Stimulated activated CD8-positive, alpha-beta memory T cell treated with anti-CD3 and anti-CD28 coated beads, Interleukin-15, amount 100 ng/mL, for 48 hours (primary cell): ENCODE data around the gene STUB1.
A peak's percentile ranks its signal among the peaks of the same experiment; 100 is the strongest.

ENCODE experiments used
- DNase-seq, 2 donors: peaks; one replicate each; pipeline ENCODE4 v3.0.0-alpha.2; 2020; ENCODE audit warnings: low read depth in 2 of 2

Gene STUB1

DNA sequence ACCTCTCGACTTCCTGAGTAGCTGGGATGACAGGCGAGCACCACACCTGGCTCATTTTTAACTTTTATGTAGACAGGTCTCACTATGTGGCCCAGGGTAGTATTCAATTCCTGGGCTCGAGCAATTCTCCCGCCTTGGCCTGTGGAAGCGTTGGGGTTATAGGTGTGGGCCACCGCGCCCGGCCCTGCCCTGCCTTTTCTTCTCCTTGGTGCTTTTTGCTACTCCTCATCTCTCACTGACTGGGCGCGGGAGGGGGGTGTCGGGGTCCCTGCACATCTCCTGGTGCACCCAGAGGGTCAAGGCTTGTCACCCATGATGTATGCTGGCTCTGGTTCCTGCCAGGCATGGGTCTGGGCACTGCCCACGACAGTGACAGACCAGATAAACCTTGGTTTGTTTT is 35.7 kb upstream of the STUB1 start:
- no peak for DNase-seq

DNA sequence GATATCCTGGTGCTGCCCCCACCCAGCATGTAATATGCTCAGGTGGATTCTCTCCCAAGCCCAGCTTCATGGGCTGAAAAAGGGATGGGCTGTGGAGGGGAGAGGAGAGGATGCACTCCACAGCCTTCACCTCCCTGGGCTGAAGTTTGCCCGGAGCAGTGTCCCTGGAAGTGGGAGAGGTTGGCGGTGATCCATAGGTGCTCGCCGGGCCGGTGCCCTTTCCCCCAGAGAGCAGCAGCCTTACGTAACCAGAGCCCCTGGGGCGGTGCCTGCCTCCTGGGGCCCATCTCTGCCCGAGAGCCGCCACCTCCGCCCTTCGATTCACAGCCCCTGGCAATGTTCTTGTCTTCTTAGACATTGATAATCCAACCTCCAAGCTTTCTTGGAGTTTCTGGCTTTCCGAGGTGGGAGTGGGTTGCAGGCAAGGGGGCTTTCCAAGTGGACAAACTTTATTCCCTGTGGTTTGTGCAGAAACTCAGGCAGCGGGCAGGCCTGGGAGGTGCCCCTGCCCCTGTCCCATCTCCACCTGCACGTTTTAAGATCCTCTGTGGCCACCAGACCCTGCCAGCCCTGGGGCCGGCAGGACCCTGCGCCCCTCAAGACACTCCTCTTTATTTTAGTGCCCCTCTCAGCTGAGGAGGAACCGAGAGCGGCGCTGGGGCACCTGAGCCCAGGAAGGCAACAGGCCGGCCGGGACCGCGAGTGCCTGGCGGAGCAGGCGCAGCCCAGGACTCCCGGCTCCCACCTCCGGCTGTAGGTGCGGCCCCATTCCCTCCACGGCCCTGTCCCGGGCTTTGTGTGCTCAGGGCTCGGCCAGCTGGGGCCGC is 34.1 kb upstream of the STUB1 start:
- DNase-seq: no peak

DNA sequence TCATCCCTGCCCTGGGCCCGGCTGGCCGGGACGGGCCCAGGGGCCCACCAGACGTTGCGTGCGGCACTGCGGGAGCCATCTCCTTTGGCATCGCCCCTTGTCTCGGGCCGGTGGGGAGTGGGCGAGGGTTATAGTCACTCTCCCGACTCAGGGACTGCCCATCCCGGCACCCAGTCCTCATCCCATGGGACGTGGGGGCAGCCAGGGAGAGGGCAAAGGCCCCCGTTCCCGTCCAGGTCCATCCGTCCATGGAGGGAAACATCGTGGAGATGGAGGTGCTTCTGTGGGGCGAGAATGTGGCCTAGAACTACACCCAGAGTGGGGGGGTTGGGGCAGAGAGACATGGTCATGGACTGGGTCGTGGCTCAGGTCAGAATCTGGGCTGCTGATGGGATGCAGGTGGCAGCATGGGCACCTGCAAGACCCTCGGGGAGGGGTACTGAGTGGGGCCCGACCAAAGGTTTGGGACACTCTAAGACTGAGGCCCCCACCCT is 33.5 kb upstream of the STUB1 start:
- DNase-seq: no peak

DNA sequence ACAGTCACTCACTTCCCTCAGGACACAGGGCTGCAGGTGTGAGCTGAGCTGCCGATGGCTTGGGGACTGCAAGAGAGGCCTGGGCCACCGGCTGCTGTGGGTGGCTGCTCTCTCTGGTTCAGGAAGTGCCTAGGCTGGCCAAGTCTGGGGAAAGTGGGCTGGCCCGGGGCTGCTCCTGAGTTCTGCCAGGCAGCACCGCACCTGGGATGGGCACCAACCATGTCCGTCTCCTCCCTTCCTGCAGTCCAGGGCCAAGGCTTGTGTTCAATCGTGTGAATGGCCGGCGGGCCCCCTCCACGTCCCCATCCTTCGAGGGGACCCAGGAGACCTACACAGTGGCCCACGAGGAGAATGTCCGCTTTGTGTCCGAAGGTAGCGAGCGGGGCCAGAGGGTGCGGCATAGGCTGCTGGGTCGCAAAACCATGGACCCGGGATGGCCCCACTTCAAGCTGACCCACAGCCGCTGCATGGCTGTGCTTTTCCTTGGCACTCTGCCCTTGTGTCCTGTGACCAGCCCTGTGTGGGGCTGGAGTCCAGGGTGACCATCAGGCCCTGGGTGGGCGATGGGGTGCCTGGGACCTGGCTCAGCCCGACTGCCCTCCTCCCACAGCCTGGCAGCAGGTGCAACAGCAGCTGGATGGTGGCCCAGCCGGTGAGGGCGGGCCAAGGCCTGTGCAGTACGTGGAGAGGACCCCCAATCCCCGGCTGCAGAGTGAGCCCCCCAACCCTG is 32.9 kb upstream of the STUB1 start:
- DNase-seq: no peak

DNA sequence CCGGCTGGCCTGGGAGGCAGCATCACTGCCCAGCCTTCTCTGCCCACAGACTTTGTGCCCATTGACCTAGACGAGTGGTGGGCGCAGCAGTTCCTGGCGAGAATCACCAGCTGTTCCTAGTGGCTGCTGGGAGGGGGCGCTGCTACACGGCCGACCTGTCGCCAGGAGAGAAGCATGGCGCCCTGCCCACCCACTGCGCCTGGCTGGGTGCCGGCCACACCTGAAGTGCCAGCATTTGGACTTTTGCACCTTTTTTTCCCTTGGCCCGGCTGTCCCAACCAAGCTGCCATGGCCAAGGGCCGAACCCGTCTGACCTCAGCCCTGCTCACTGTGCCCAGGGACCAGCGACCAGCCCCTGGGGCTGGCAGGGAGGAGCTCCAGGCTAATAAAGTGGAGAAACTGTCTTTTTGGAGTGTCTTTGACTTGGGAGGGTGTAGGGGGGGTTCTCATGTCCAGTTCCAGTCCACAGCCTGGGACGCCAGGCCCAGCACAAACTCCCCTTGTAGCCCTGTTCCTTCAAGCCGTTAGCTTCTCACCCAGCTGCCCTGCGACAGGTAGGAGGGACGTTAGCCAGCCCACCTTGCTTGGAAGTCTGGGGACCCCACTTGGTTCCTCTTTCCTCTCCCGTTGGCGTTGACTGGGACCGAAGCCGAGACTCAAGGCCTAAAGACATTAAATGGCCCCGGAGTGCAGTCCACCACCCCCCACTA is 32.0 kb upstream of the STUB1 start:
- peak; percentile 41 to 47 for DNase-seq

DNA sequence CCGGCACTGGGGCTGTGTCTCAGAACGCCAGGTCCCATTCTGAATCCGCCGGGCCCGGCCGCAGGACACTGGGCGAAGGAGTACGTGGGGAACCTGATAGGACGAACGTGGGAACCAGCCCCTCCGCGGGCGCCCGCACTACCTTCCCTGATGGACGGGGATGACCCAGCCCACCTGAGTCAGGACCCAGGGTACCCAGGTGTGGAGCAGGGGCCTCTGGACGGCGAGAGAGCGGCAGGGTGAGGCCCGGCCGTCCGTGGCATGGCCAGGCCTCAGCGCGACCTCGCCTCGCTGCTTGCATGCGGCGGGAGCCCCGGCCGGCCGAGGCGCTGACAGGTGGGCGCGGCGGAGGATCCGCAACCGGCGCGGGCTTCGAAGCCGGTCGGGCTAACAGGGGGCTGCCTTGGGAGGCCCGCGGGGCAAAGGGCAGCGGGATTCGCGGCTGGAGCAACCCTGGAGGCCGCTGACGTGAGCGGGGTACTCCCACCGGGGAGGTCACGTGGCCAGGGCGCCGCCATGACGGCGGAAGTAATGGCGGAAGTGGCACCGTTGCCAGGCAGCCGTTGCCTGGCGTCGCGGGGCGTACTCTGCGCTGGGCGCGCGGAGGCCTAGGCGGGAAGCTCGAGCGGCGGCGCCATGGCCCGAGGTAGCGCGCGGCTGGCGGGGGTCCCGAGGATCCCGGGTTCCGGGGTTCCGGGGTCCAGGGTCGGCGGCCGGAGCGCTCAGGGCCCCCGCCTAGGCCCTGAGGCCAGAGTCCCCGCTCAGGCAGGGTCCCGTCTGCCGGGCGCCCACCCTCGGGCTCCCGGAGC is 31.2 kb upstream of the STUB1 start, which contains the start of gene WDR90:
WDR90 (plus strand) TSS at position 585 of the 809 bp plus-strand sequence; CDS start at position 637, 52 bp downstream.
- peak; percentile 91 to 93 for DNase-seq

DNA sequence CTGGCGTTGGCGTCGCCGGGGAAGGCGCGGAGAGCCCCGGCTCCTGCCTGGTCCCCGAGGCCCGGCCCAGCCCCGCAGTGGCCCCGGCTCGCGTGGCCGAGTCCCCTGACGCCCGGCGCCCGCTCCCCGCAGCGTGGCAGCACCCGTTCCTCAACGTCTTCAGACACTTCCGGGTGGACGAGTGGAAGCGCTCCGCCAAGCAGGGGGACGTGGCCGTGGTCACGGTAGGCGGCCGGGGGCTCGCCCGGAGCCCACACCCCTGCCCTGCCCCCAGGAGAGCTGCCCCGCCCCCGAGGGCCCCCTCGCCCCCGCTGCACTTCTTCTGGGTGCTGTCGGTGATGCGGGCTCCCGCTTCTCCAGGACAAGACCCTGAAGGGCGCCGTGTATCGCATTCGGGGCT is 30.6 kb upstream of the STUB1 start:
- DNase-seq: no peak

DNA sequence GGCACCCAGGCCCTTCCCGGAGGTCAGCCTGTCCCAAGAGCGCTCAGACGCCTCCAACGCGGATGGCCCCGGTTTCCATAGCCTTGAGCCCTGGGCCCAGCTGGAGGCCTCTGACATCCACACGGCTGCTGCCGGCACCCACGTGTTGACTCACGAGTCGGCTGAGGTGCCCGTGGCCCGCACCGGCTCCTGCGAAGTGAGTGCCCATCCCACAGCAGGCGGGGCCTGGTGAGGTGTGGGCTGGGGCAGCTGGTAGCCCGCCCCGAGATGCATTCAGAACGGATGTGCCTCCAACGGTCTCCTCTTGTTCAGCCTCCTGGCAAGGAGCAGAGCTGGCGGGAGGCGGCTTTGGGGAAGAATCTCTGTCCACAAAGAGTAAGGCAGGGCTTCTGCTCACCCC is 28.4 kb upstream of the STUB1 start:
- DNase-seq: no peak

DNA sequence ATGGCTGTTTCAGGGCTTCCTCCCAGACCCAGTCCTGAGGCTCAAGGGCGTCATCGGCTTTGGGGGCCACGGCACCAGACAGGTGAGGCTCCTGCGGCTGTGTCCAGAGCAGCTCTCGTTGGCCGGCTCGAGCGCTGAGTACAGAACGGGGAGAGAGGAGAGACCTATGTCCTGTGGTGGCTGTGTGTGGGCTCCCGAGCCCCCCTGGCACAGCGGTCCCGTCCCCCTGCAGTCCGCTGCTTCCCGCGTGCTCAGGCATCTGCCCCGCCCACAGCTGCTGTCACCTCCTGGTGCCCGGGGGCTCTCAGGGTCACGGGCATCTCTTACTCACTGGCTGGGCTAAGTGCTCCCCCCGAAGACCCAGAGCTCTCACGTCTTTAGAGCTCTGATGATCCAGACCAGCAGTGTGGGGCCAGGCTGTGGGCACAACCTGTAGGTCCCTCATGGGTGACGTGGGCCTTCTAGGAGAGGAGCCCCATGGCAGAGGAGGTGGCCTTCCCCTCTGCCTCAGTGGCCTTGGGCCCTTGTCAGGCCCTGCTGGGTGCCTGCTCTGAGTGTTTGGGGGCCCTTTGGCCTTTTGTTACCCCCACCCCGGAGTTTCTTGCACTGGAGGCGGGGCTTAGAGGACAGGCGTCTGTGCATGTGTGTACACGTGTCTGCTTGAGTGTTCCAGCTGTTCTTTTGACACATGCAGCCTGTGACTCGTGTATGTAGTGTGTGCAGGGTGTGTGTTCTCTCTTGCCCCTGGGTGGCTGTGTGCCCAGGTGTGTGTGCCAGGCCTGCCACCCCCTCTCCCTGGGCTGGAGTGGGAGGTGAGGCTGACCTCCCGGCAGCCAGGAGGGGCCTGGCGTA is 27.5 kb upstream of the STUB1 start:
- DNase-seq: no peak

DNA sequence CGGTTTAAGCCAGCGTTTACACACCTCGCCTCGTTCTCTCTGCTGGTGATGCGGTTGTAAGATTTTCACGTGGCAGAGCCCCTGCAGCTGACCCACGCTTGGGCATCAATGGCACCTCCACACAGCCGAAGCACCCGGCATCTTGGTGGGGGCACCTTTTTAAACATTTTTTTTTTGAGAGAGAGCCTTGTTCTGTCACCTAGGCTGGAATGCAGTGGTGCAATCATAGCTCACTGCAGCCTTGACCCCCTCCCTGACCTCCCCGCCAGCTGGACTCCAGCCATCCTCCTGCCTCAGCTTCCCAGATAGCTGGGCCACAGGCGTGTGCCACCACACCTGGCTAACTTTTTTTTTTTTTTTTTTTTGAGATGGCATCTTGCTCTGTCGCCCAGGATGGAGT is 26.2 kb upstream of the STUB1 start:
- no peak for DNase-seq

DNA sequence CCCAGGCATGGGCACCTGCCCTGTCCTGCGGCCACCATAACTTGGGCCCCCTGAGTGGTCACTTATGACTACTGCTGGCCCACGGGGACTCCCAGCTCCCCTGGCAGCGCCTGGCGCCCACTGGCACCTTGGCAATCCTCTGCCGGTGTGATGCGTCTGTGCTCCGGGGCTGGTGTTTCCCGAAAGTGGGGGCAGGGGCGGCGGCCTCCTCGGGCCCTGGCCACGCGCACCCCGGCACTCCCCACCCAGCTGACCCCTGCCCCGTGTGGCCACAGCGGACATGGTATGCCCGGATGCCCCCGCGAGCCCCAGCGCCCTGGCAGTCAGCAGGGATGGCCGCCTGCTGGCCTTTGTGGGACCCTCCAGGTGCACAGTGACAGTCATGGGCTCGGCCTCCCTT is 22.7 kb upstream of the STUB1 start:
- no peak for DNase-seq

DNA sequence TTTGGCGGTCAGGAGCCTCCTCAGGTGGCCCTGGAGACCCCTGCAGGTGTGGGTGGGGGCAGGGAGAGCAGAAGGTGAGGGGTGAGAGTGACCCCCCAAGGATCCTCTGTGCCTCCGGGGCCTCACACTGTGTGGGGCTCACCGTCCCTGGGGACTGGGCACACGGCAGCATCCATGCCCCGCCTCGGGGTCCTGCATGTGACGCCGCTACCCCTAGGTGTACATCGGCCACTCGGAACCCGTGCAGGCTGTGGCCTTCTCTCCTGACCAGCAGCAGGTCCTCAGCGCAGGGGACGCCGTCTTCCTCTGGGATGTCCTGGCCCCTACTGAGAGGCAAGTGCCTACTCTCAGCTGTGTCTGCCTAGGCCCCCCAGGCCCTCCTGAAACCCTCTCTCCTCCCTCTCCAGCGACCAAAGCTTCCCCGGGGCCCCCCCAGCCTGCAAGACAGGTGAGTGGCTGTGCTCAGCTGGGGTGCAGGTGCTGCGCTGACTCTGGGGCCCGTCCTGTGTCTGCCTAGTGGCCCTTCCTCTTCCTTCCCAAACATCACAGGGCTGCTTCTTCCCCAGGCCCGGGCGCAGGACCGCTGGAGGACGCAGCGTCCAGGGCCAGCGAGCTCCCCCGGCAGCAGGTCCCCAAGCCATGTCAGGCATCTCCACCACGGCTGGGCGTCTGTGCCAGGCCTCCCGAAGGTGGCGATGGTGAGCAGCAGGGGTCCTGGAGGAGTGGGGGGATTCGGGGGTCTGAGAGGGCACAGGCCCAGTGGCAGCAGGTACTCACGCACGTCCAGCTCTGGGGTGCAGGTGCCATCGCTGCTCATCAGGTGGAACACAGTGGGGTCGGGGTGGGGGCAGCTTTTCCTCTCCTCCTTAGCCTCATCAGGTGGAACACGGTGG is 21.3 kb upstream of the STUB1 start:
- DNase-seq: no peak

DNA sequence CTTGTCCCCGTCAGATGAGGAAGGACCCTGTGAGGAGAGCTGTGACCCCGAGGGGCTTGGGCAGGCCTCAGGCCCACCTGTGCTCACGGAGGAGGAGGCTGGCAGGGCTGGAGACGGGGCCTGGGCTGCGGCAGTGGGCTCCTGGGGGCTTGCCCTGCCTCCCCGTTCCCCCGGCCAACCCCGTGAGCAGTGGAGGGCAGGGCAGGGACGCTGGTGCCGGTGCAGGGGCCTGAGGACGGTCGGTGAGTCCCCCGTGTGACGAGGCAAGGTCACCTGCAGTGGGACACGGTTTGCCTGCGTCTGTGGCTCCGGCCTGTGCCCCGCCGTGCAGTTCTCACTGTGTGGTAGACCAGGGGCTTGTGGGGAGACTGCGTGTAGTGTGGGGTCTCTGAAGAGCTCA is 20.6 kb upstream of the STUB1 start:
- DNase-seq: no peak

DNA sequence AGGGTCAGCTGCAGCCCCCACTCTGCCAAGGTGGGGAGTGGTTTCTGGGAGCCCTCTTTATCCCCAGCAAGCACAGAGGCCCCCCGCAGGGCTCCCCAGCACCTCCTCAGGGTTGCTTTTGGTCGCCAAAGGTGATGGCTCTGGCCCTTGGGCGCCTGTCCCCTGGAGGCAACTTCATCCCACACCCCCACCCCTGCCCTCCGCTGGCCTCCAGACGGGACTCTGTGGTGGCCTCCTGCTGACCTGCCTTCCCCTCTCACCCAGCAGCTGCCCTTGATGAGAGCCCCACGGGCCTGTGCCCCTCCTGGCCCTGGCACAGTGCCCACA is 20.1 kb upstream of the STUB1 start:
- no peak for DNase-seq

DNA sequence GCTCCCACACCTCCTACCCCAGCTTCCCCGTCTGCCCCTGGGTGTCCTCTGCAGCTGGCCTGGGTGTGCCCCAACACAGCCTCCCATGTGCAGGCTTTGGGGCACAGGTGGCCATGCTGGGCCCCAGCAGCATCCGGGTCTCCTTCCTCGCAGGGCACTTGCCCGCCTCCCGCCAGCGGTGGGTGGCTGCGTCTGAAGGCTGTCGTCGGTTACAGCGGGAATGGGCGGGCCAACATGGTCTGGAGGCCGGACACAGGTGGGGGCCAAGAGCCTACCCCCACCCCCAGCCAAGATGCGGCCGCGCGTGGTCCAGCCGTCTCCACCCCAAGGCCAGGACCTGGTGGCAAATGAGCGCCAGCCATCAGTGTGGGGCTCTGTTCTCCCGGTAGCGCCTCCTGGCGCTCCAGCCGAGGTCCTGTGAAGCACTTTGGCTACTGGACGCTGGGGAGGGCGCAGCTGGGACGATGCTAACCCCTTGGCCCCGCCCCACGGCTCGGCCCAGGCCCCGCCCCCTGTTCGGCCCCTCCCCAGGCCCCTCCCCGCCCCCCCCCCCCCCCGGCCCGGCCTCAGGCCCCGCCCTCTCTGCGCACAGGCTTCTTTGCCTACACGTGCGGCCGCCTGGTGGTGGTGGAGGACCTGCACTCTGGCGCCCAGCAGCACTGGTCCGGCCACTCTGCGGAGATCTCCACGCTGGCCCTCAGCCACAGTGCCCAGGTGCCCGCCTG is 19.6 kb upstream of the STUB1 start:
- DNase-seq: peak in 1 of 2 donors; percentile 38

DNA sequence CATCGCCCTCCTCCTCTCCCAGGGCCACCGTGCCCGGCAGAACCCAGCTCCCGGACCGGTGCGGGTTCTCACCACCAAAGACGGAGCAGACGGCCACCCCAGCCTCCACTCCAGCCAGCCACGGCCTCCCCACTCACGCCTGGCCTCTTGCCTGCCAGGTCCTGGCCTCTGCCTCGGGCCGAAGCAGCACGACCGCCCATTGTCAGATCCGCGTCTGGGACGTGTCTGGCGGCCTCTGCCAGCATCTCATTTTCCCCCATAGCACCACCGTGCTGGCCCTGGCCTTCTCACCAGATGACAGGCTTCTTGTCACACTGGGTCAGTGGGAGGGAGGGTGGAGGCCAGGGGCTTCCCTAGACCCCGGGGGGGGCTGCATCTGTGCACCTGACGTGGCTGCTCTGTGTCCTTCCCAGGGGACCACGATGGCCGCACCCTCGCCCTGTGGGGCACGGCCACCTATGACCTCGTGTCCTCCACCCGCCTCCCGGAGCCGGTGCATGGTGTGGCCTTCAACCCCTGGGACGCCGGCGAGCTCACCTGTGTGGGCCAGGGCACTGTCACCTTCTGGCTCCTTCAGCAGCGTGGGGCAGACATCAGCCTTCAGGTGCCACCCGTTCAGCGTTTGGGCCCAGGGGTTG is 18.9 kb upstream of the STUB1 start:
- no peak for DNase-seq

DNA sequence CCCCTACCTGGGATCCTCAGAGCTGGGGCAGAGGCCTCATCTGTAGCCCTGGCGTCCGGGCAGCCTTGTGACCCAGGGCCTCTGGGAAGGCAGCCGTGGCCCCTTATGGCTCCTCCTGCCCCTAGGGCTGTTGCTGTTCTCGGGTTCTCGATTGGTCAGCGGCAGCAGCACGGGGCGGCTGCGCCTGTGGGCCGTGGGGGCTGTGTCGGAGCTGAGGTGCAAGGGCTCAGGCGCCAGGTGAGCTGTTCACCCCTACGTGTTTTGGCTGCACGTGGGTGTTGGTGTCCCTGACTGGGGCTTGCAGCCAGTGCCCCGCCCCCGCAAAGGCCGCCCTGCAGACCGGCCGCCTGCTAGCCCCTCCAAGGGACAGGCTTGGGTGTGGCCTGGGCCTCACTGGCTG is 18.1 kb upstream of the STUB1 start:
- no peak for DNase-seq

DNA sequence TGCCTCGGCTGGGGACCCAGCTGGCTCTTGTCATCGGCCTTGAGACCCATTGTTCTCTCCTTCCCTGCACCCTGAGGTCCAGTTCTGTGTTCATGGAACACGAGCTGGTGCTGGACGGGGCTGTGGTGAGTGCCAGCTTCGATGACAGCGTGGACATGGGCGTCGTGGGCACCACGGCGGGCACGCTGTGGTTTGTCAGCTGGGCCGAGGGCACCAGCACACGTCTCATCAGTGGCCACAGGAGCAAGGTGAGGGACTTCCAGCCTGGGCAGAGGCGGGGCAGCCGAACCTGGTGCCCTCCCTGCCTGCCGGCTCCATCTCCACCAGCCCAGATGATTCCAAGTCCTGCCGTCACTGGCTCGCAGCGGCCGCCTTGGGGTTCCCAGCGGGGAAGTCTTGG is 17.6 kb upstream of the STUB1 start:
- DNase-seq: no peak

DNA sequence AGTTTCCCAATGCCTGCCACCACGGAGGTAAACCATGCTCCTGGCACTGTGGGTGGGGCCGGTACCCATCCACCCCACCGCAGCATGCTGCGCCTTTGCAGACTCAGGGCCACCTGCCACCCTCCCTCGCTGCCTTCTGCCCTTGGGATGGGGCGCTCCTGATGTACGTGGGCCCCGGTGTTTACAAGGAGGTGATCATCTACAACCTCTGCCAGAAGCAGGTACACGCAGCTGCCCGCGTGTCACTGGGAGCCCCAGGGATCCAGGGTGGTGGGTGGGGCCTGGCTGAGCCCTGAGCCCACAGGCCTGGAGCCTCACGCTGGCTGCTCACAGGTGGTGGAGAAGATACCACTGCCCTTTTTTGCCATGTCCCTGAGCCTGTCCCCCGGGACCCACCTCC is 13.6 kb upstream of the STUB1 start:
- no peak for DNase-seq
